CD4-positive, CD25-positive, alpha-beta regulatory T cell (primary cell): ENCODE results near the gene ADGRG3. TPM values are rescaled to one million over a fixed set of nuclear protein-coding genes. Genes with fewer than 3 reads are reported as not detected.
"Not testable (repeated sequence)": the region's sequence is repeated elsewhere in the genome, so short reads cannot be mapped to it uniquely, and the experiment has no call there.

Experiments
- ATAC-seq, 2 donors: fragments of 150-1000 bp; cut with Tn5 transposase; one replicate each; pipeline ENCODE4 v1.10.0; 2021; ENCODE audit warnings: low read depth in 2 of 2, moderate number of reproducible peaks in 2 of 2, moderate library complexity in 1 of 2
- DNase-seq, 3 donors: peaks; one replicate each; pipeline versions ENCODE4 v3.0.0 to v3.0.0-alpha.2; 2012 to 2022; ENCODE audit warnings: mixed read lengths in 1 of 3
- H3K27ac ChIP-seq: one replicate; pipeline ENCODE4 v1.7.0; 2013; ENCODE audit warnings: mild to moderate bottlenecking, low read length; ENCODE audit not compliant: insufficient read depth, poor library complexity, severe bottlenecking
- H3K27me3 ChIP-seq: one replicate; pipeline ENCODE4 v1.7.0; 2013; ENCODE audit warnings: low read length; ENCODE audit not compliant: control insufficient read depth, insufficient read depth
- H3K36me3 ChIP-seq: one replicate; pipeline ENCODE4 v1.7.0; 2013; ENCODE audit warnings: mild to moderate bottlenecking, low read length, moderate library complexity; ENCODE audit not compliant: control insufficient read depth, insufficient read depth
- H3K4me1 ChIP-seq: 2 replicates; pipeline ENCODE4 v1.7.0; 2013; ENCODE audit warnings: mild to moderate bottlenecking, low read length; ENCODE audit not compliant: insufficient read depth, control insufficient read depth, poor library complexity, severe bottlenecking
- H3K4me3 ChIP-seq: one replicate; pipeline ENCODE4 v1.7.0; 2013; ENCODE audit warnings: low read depth, mild to moderate bottlenecking, low read length, moderate library complexity
- H3K9me3 ChIP-seq, 2 experiments: 1 replicate in 1 of 2; 2 replicates in 1 of 2; pipeline ENCODE4 v1.7.0; 2013; ENCODE audit warnings: low read length in 2 of 2, mild to moderate bottlenecking in 1 of 2, moderate library complexity in 1 of 2; ENCODE audit not compliant: control insufficient read depth in 2 of 2
- H3K27ac Mint-ChIP-seq, 3 donors: one replicate each; pipeline ENCODE4 v1.8.0; 2020 to 2022; ENCODE audit warnings: mild to moderate bottlenecking in 3 of 3, mixed read lengths in 3 of 3, moderate library complexity in 2 of 3
- H3K27me3 Mint-ChIP-seq: one replicate; pipeline ENCODE4 v1.8.0; 2022; ENCODE audit warnings: mild to moderate bottlenecking, mixed read lengths
- H3K36me3 Mint-ChIP-seq: one replicate; pipeline ENCODE4 v1.8.0; 2020; ENCODE audit warnings: mixed read lengths
- H3K4me1 Mint-ChIP-seq, 4 donors: one replicate each; pipeline ENCODE4 v1.8.0; 2020 to 2022; ENCODE audit warnings: mixed read lengths in 4 of 4, mild to moderate bottlenecking in 1 of 4
- H3K4me3 Mint-ChIP-seq, 4 donors: one replicate each; pipeline ENCODE4 v1.8.0; 2020 to 2022; ENCODE audit warnings: mild to moderate bottlenecking in 4 of 4, mixed read lengths in 4 of 4, moderate library complexity in 3 of 4
- H3K9me3 Mint-ChIP-seq, 7 donors: one replicate each; pipeline ENCODE4 v1.8.0; 2020 to 2022; ENCODE audit warnings: mixed read lengths in 7 of 7, mild to moderate bottlenecking in 3 of 7, moderate library complexity in 2 of 7
- polyA plus RNA-seq, 4 donors: library from polyadenylated mRNA; unstranded; fragments of 300-500 nt; fragmentation: Illumina TruSeq; gene quantifications; one replicate each; pipeline ENCODE4 v1.2.3, GENCODE V29; 2021
- total RNA-seq: library from RNA; stranded (reverse); gene quantifications from one replicate; pipeline ENCODE4 v1.2.3, GENCODE V29; 2022

Gene ADGRG3
- total and polyA plus RNA-seq, 5 donors from 2014 or later, result 0.32 TPM; not detected in 4

DNA sequence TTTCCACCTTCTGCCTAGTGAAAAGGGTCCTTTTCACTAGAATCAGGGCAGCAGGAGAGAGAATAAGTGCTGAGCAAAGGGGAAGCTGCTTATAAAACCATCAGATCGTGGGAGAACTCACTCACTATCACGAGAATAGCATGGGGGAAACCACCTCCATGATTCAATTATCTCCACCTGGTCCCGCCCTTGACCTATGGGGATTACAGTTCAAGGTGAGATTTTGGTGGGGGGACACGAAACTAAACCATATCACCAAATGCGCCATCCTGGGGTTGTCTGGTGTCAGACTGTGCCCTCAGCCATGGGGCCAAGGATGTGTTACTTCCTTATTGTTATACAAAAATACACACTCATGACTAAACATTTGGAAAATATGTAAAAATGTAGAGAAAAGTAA lies 57.0 kb downstream of the ADGRG3 start:
- H3K4me3 Mint-ChIP-seq, result no peak overlapping the region

GRCh38 chr16:57725554-57725953 lies 57.4 kb downstream of the ADGRG3 start:
- H3K4me3 Mint-ChIP-seq, result no peak overlapping the region
- no peaks in the 10 kb centered on the region for H3K4me1 Mint-ChIP-seq
- no peaks in the 10 kb centered on the region for H3K9me3 ChIP-seq
- H3K27ac Mint-ChIP-seq, result no peak overlapping the region
- no peaks in the 10 kb centered on the region for H3K36me3 ChIP-seq
- no peaks in the 10 kb centered on the region for H3K4me1 ChIP-seq
- DNase-seq (no peak), ATAC-seq (no peak)
- H3K27ac ChIP-seq, result no peak overlapping the region
- H3K9me3 Mint-ChIP-seq, result peaks cover 0 to 2% (median 0%) of the 10 kb centered on the region in 7 donors
- no peak overlapping the region for H3K4me3 ChIP-seq
- H3K36me3 Mint-ChIP-seq, result no peaks in the 10 kb centered on the region
- H3K27me3 Mint-ChIP-seq, result no peaks in the 10 kb centered on the region
- H3K27me3 ChIP-seq, result no peaks in the 10 kb centered on the region

More for the DNA sequence above, 57.0 kb downstream of the ADGRG3 start:
- Histone ChIP-seq H3K27ac (no peak overlapping the region), H3K4me3 (no peak overlapping the region), H3K4me1 (no peaks in the 10 kb centered on the region), H3K36me3 (no peaks in the 10 kb centered on the region), H3K27me3 (no peaks in the 10 kb centered on the region), H3K9me3 (no peaks in the 10 kb centered on the region)
- ATAC-seq, result no peak
- H3K27ac Mint-ChIP-seq, result no peak overlapping the region
- H3K27me3 Mint-ChIP-seq, result no peaks in the 10 kb centered on the region
- no peak for DNase-seq
- no peaks in the 10 kb centered on the region for H3K36me3 Mint-ChIP-seq
- peaks cover 0 to 2% (median 0%) of the 10 kb centered on the region in 7 donors for H3K9me3 Mint-ChIP-seq
- H3K4me1 Mint-ChIP-seq, result no peaks in the 10 kb centered on the region

DNA sequence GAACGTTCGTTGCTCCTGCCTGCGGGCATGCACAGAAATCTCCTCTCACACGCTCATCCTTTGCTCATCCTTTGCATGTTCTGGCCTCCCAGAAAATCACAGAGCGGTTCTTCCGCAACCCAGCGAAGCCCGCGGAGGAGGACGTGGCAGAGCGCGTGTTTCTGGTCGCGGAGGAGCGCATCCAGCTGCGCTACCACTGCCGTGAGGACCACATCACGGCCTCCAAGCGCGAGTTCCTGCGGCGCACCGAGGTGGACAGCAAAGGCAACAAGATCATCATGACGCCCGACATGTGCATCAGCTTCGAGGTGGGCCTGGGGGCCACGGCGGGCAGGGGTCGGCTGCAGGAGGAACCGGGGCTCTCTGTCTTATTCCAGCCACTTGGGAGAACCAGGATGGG lies 57.9 kb downstream of the ADGRG3 start:
- H3K27me3 ChIP-seq, result no peaks in the 10 kb centered on the region
- H3K27me3 Mint-ChIP-seq, result no peaks in the 10 kb centered on the region
- H3K9me3 ChIP-seq, result no peaks in the 10 kb centered on the region
- no peak overlapping the region for H3K4me3 ChIP-seq
- ATAC-seq (no peak), DNase-seq (no peak)
- H3K27ac ChIP-seq, result no peak overlapping the region
- H3K9me3 Mint-ChIP-seq, result peaks cover 0 to 2% (median 0%) of the 10 kb centered on the region in 7 donors
- H3K27ac Mint-ChIP-seq, result no peak overlapping the region
- no peaks in the 10 kb centered on the region for H3K4me1 Mint-ChIP-seq
- no peak overlapping the region for H3K4me3 Mint-ChIP-seq
- no peaks in the 10 kb centered on the region for H3K36me3 Mint-ChIP-seq
- no peaks in the 10 kb centered on the region for H3K36me3 ChIP-seq
- H3K4me1 ChIP-seq, result no peaks in the 10 kb centered on the region

DNA sequence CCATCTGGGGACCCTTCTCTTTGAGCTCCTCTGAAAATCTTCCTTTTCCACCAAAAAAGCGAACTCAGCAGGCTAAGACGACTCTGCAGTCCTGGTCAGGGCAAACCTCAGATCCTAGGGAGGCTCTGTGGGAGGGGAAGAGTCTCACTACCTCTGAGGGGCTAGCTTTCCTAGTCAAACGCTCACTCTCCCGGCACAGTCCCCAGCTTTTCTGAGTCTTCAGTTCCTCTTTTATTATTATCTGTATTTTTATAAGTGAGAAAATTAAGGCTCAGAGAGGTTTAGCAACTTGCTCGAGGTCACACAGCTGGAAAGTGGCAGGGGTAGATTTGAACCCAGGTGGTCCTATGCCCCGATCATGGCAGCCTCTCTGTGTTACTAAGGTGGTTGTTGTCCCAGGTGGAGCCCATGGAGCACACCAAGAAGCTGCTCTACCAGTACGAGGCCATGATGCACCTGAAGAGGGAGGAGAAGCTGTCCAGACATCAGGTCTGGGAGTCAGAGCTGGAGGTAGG lies 58.4 kb downstream of the ADGRG3 start:
- no peaks in the 10 kb centered on the region for H3K27me3 Mint-ChIP-seq
- peak overlapping the region in 1 of 4 donors; percentile 18 for H3K4me3 Mint-ChIP-seq

GRCh38 chr16:57727610-57728009 lies 59.5 kb downstream of the ADGRG3 start:
- Histone ChIP-seq H3K27ac (no peak overlapping the region), H3K27me3 (no peaks in the 10 kb centered on the region), H3K4me1 (no peaks in the 10 kb centered on the region), H3K4me3 (no peak overlapping the region), H3K9me3 (no peaks in the 10 kb centered on the region), H3K36me3 (no peaks in the 10 kb centered on the region)
- ATAC-seq (no peak), DNase-seq (no peak)
- H3K27me3 Mint-ChIP-seq, result no peaks in the 10 kb centered on the region
- H3K4me3 Mint-ChIP-seq, result no peak overlapping the region
- H3K4me1 Mint-ChIP-seq, result no peaks in the 10 kb centered on the region
- H3K27ac Mint-ChIP-seq, result no peak overlapping the region
- peaks cover 2% of the 10 kb centered on the region for H3K36me3 Mint-ChIP-seq
- H3K9me3 Mint-ChIP-seq, result peaks cover 0 to 5% (median 0%) of the 10 kb centered on the region in 7 donors

More for the DNA sequence above, 58.4 kb downstream of the ADGRG3 start:
- no peaks in the 10 kb centered on the region for H3K4me1 Mint-ChIP-seq
- no peaks in the 10 kb centered on the region for H3K9me3 ChIP-seq
- H3K27ac Mint-ChIP-seq, result no peak overlapping the region
- H3K27ac ChIP-seq, result no peak overlapping the region
- no peak overlapping the region for H3K4me3 ChIP-seq
- H3K36me3 ChIP-seq, result no peaks in the 10 kb centered on the region
- peaks cover 0 to 2% (median 0%) of the 10 kb centered on the region in 7 donors for H3K9me3 Mint-ChIP-seq
- H3K27me3 ChIP-seq, result no peaks in the 10 kb centered on the region
- ATAC-seq (no peak), DNase-seq (no peak)
- H3K4me1 ChIP-seq, result no peaks in the 10 kb centered on the region
- H3K36me3 Mint-ChIP-seq, result no peaks in the 10 kb centered on the region

DNA sequence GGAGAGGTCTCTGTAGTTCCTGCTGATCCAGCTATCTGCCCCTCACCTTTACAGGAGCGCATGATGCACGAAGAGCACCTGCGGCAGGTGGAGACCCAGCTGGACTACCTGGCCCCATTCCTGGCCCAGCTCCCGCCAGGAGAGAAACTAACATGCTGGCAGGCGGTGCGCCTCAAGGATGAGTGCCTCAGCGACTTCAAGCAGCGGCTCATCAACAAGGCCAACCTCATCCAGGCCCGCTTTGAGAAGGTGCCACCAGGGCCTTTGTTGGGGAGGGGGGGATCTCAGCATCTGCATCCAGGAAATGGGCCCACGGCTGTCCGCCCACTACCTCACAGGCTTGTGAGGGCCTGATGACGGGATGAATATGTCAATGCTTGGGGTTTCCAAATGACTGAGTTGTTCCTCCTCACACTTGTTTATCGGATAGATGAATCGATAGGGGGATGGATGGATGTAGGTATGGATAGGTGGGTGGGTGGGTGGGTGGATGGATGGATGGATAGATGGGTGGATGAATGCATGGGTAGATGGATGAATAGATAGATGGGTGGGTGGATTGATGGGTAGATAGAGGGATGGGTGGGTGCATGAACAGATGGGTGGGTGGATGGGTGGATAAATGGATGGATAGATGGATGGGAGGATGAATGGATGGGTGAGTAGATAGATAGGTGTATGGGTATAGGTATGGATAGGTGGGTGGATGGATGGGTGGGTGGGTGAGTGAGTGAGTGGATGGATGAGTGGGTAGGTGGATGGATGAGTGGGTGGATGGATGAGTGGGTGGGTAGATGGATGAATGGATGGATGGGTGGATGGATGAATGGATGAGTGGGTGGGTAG lies 60.5 kb downstream of the ADGRG3 start:
- Mint-ChIP-seq H3K9me3 (peaks cover 0 to 6% (median 0%) of the 10 kb centered on the region in 7 donors), H3K27ac (no peak overlapping the region), H3K36me3 (peaks cover 9% of the 10 kb centered on the region), H3K27me3 (no peaks in the 10 kb centered on the region), H3K4me3 (no peak overlapping the region), H3K4me1 (peaks cover 0 to 6% (median 0%) of the 10 kb centered on the region in 4 donors)
- DNase-seq (no peak), ATAC-seq (no peak)
- Histone ChIP-seq H3K9me3 (no peaks in the 10 kb centered on the region), H3K27ac (no peak overlapping the region), H3K4me1 (no peaks in the 10 kb centered on the region), H3K4me3 (no peak overlapping the region), H3K36me3 (no peaks in the 10 kb centered on the region), H3K27me3 (no peaks in the 10 kb centered on the region)

DNA sequence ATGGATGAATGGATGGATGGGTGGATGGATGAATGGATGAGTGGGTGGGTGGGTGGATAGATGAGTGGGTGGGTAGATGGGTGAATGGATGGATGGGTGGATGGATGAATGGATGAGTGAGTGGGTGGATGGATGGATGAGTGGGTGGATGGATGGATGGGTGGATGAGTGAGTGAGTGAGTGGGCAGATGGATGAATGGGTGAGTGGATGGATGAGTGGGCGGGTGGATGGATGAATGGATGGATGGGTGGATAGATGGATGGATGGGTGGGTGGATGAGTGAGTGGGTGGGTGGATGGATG lies 61.0 kb downstream of the ADGRG3 start:
- H3K27ac Mint-ChIP-seq, result no peak overlapping the region
- Histone ChIP-seq H3K27ac (no peak overlapping the region), H3K4me3 (no peak overlapping the region), H3K4me1 (peaks cover under 1% of the 10 kb centered on the region), H3K27me3 (no peaks in the 10 kb centered on the region), H3K9me3 (no peaks in the 10 kb centered on the region), H3K36me3 (no peaks in the 10 kb centered on the region)
- peaks cover 9% of the 10 kb centered on the region for H3K36me3 Mint-ChIP-seq
- ATAC-seq, result no peak
- peaks cover 0 to 7% (median 0%) of the 10 kb centered on the region in 4 donors for H3K4me1 Mint-ChIP-seq
- no peak overlapping the region for H3K4me3 Mint-ChIP-seq
- H3K27me3 Mint-ChIP-seq, result no peaks in the 10 kb centered on the region
- no peak for DNase-seq
- peaks cover 0 to 6% (median 0%) of the 10 kb centered on the region in 7 donors for H3K9me3 Mint-ChIP-seq

DNA sequence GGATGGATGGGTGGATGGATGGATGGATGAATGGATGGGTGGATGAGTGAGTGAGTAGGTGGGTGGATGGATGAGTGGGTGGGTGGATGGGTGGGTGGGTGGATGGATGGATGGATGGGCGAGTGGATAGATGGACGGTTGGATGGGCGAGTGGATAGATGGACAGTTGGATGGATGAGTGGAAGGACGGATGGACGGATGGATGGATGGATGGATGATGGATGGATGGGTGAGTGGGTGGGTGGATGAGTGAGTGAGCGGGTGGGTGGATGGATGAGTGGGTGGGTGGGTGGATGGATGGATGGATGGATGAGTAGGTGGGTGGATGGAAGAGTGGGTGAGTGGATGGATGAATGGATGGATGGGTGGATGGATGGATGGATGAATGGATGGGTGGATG lies 61.7 kb downstream of the ADGRG3 start:
- not testable (repeated sequence) for H3K36me3 ChIP-seq, H3K4me3 ChIP-seq, H3K27ac ChIP-seq, H3K27me3 ChIP-seq, H3K27me3 Mint-ChIP-seq, H3K27ac Mint-ChIP-seq, H3K36me3 Mint-ChIP-seq, H3K9me3 ChIP-seq, H3K4me1 ChIP-seq, H3K4me3 Mint-ChIP-seq, H3K9me3 Mint-ChIP-seq, DNase-seq, ATAC-seq
- peaks cover 0 to 11% (median under 1%) of the 10 kb centered on the region in 4 donors for H3K4me1 Mint-ChIP-seq
